HFF-Myc (cell line): ENCODE results near the gene RASL11B.

ENCODE experiments used
- DNase-seq: peaks from one replicate; pipeline ENCODE4 v3.0.0-alpha.2; 2011; ENCODE audit warnings: low read depth; ENCODE audit errors: extremely low read depth
- H3K4me3 ChIP-seq: replicated peaks from 2 replicates; pipeline ENCODE4 v1.5.1; 2011; ENCODE audit warnings: low read depth, mild to moderate bottlenecking, control low read depth, low read length
- CTCF ChIP-seq: IDR thresholded peaks from 2 replicates; pipeline ENCODE4 v1.5.1; 2012; ENCODE audit warnings: mild to moderate bottlenecking, low read depth, low read length, control low read depth; ENCODE audit errors: missing control alignments

Gene RASL11B

GRCh38 chr4:52890521-52890791 is 28.3 kb downstream of the RASL11B start:
- H3K4me3 ChIP-seq = no peak overlapping the region
- TF ChIP-seq CTCF = no peak
- no peak for DNase-seq

GRCh38 chr4:52891743-52892142 is 29.6 kb downstream of the RASL11B start:
- no peak for DNase-seq
- no peak overlapping the region for H3K4me3 ChIP-seq
- TF ChIP-seq CTCF = no peak

GRCh38 chr4:52892880-52893279 is 30.8 kb downstream of the RASL11B start:
- no peak overlapping the region for H3K4me3 ChIP-seq
- no peak for DNase-seq
- no peak for TF ChIP-seq CTCF

GRCh38 chr4:52894443-52894842 is 32.3 kb downstream of the RASL11B start:
- TF ChIP-seq CTCF = no peak
- H3K4me3 ChIP-seq = no peak overlapping the region
- DNase-seq = peak; percentile 17

- DNase-seq = no peak
- no peak for TF ChIP-seq CTCF
- no peak overlapping the region for H3K4me3 ChIP-seq
Measured at GRCh38 chr4:52903273-52903672, 41.2 kb downstream of the RASL11B start.

GRCh38 chr4:52904421-52904820 is 42.3 kb downstream of the RASL11B start:
- no peak for TF ChIP-seq CTCF
- DNase-seq = no peak
- H3K4me3 ChIP-seq = no peak overlapping the region

GRCh38 chr4:52907510-52907909 is 45.4 kb downstream of the RASL11B start:
- no peak for DNase-seq
- no peak for TF ChIP-seq CTCF

More at GRCh38 chr4:52907510-52907909, 45.4 kb downstream of the RASL11B start:
- no peak overlapping the region for H3K4me3 ChIP-seq
